Transverse colon (tissue), 4 donors: Measurements from ENCODE around the gene SHMT1.
"Not testable (repeated sequence)": the region's sequence is repeated elsewhere in the genome, so short reads cannot be mapped to it uniquely, and the experiment has no call there.

ENCODE experiments used
- CTCF ChIP-seq, 5 experiments: fragments of 200-600 bp in 3 of 5; fragments of 450-650 bp in 2 of 5; sonication (generic) in 3 of 5; IDR thresholded peaks; 1 replicate in 2 of 5; 2 replicates in 3 of 5; pipeline ENCODE4 v1.5.1; 2016 to 2017; ENCODE audit warnings: antibody characterized with exemption in 5 of 5, inconsistent platforms in 3 of 5, mild to moderate bottlenecking in 2 of 5, moderate library complexity in 1 of 5
- POLR2A ChIP-seq: fragments of 450-650 bp; IDR thresholded peaks from one replicate; pipeline ENCODE4 v1.6.1; 2016; ENCODE audit warnings: antibody characterized with exemption, mild to moderate bottlenecking, moderate library complexity
- POLR2AphosphoS5 ChIP-seq, 3 donors: sonication (generic); formaldehyde crosslinking; IDR thresholded peaks; one replicate each; pipeline ENCODE4 v1.6.1; 2016; ENCODE audit warnings: antibody characterized with exemption in 3 of 3

- TF ChIP-seq CTCF (IDR thresholded peaks at IDR 0.05); POLR2A; POLR2AphosphoS5 (IDR thresholded peaks at IDR 0.05): not testable (repeated sequence)
Measured at GRCh38 chr17:18338158-18338557, 25.2 kb downstream of the SHMT1 start.
